Upper lobe of left lung (tissue), 4 donors: ENCODE measurements around the gene OMA1.

Experiments used
- EP300 ChIP-seq, 4 donors: sonication (generic); formaldehyde crosslinking; IDR thresholded peaks; one replicate each; pipeline ENCODE4 v1.5.1; 2017; ENCODE audit warnings: antibody characterized with exemption in 4 of 4, control low read depth in 2 of 4
- POLR2A ChIP-seq, 4 donors: fragments of 450-650 bp; IDR thresholded peaks; one replicate each; pipeline ENCODE4 v1.5.1; 2016 to 2017; ENCODE audit warnings: antibody characterized with exemption in 4 of 4, mild to moderate bottlenecking in 2 of 4
- POLR2AphosphoS5 ChIP-seq, 2 donors: sonication (generic); formaldehyde crosslinking; IDR thresholded peaks; one replicate each; pipeline ENCODE4 v1.5.1; 2017; ENCODE audit warnings: antibody characterized with exemption in 2 of 2
- TF ChIP-seq, protein P1 (sequence below), 6 experiments: fragments of 450-650 bp in 4 of 6; fragments of 200-600 bp in 2 of 6; sonication (generic) in 2 of 6; IDR thresholded peaks; one replicate each; pipeline ENCODE4 v1.5.1; 2016 to 2019; ENCODE audit warnings: antibody characterized with exemption in 6 of 6

DNA sequence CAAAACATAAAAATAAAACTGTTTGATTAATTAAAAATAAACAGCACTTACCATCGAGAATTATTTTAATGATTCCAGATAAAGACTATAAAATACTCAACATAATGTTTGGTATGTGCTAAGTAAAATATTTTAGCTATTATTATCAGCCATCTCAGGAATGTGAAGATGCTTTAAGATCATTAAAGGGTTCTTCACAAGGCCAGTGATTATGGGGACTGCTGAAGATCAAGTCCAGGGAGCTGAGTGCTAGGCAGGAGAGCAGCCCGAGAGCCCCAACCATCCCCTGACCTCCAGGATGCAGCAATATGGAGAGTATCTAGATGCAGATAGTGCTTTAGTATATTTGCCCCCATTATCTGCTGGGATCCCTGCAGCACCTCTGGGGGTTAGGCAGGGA, 35.1 kb upstream of the OMA1 start:
- TF ChIP-seq, protein P1, sequence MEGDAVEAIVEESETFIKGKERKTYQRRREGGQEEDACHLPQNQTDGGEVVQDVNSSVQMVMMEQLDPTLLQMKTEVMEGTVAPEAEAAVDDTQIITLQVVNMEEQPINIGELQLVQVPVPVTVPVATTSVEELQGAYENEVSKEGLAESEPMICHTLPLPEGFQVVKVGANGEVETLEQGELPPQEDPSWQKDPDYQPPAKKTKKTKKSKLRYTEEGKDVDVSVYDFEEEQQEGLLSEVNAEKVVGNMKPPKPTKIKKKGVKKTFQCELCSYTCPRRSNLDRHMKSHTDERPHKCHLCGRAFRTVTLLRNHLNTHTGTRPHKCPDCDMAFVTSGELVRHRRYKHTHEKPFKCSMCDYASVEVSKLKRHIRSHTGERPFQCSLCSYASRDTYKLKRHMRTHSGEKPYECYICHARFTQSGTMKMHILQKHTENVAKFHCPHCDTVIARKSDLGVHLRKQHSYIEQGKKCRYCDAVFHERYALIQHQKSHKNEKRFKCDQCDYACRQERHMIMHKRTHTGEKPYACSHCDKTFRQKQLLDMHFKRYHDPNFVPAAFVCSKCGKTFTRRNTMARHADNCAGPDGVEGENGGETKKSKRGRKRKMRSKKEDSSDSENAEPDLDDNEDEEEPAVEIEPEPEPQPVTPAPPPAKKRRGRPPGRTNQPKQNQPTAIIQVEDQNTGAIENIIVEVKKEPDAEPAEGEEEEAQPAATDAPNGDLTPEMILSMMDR (IDR thresholded peaks at IDR 0.05) = no peak
- TF ChIP-seq EP300 (IDR thresholded peaks at IDR 0.05) (no peak), POLR2AphosphoS5 (IDR thresholded peaks at IDR 0.05) (no peak), POLR2A (IDR thresholded peaks at IDR 0.05) (no peak)
